ENCODE results near the gene TRIM5.

DNA sequence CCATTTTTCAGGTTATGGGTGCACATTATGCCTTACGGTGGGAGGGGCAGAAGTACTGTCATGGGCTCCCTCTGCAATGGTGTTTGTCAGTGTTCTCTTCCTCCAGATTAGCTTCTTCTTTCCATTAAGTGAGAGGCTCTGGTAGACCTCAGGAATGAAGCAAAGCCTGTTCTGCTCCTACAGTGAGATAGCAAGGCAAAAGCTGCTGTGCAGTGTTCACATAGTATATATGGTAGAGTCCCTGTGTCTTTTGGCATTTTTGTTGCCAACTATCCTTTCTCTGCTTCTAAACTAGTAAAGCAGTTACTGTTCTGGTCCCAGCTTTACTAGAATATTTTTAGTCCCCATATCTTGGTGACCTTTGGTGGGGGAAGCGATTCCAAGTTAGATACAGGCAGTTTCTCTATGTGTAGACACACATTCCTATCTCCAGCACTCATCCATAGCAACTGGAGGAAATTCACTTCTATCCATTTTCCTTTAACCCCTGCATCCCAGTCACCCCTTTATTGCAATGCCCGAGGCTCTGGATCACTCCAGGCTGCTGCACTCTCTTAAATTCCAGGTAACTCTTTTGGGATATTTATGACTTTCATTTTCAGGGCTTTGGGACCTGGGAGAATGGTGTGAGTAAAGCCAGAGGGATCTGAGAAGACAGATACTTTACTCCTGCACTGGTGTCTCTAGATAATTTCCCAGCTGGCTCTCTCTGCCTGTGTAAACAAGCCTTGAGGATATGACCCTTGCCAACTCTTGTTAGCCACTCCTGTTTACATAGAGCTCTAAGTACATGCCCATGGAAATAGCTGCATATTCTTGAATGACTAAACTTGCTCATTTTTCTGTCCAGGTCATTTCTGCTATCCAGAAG lies 64.0 kb downstream of the TRIM5 start:
- TF ChIP-seq CTCF (conservative IDR thresholded peaks at IDR 0.05; ENCODE audit: low read length) (no peak), EZH2phosphoT487 (IDR thresholded peaks at IDR 0.05; ENCODE audit: borderline replicate concordance) (no peak)
